HepG2 (cell line): ENCODE data around the gene RIOK2. TPM values are rescaled to one million over a fixed set of nuclear protein-coding genes. Genes with fewer than 3 reads are reported as not detected.

ENCODE experiments used
- ESRRA ChIP-seq: sonication (generic); formaldehyde crosslinking; IDR thresholded peaks from 2 replicates; pipeline ENCODE4 v1.5.1; 2020; ENCODE audit warnings: mild to moderate bottlenecking, low read depth, missing genetic modification reagents
- NFE2 ChIP-seq: sonication (generic); formaldehyde crosslinking; IDR thresholded peaks from 2 replicates; pipeline ENCODE4 v1.4.0; 2020; ENCODE audit warnings: missing genetic modification reagents
- polyA plus RNA-seq, 8 experiments: library from polyadenylated mRNA; depleted of rRNA in 3 of 8; stranded (reverse) in 7 of 8; unstranded in 1 of 8; fragments of >200 nt; fragmentation: Illumina TruSeq in 4 of 8; extraction: Trizol in 4 of 8; gene quantifications; 2 replicates each; pipeline versions ENCODE4 v1.2.1 to v1.2.3, GENCODE V29; 2011 to 2016; ENCODE audit warnings: low read depth in 4 of 8, missing spikeins in 1 of 8, mixed read lengths in 1 of 8; ENCODE audit not compliant: insufficient read depth in 1 of 8
- total RNA-seq, 5 experiments: library from RNA; depleted of rRNA; stranded (reverse); fragments of >200 nt; fragmentation: Illumina TruSeq; extraction: Trizol; gene quantifications; 2 replicates each; pipeline ENCODE4 v1.2.3, GENCODE V29; 2016; ENCODE audit warnings: low read depth in 1 of 5
- TF ChIP-seq, protein P1 (sequence below), 2 experiments: fragments of 450-650 bp in 1 of 2; sonication (generic) in 1 of 2; formaldehyde crosslinking in 1 of 2; IDR thresholded peaks; 2 replicates each; pipeline versions ENCODE4 v1.6.1 to v1.8.0; 2016 to 2022; ENCODE audit warnings: antibody characterized with exemption in 1 of 2, mild to moderate bottlenecking in 1 of 2, missing genetic modification reagents in 1 of 2
- TF ChIP-seq, protein P2 (sequence below): sonication (generic); formaldehyde crosslinking; IDR thresholded peaks from one replicate; pipeline ENCODE4 v1.5.1; 2020; ENCODE audit warnings: mild to moderate bottlenecking, missing genetic modification reagents; ENCODE audit errors: not compliant biosample characterization
- TF ChIP-seq, protein P3 (sequence below): sonication (generic); formaldehyde crosslinking; IDR thresholded peaks from 2 replicates; pipeline ENCODE4 v1.5.1; 2020; ENCODE audit warnings: mild to moderate bottlenecking, moderate library complexity, missing genetic modification reagents

Gene RIOK2
- total and polyA plus RNA-seq, 2 of the 13 experiments (the other 11 are each of a cell fraction or from before 2014, with no cell fraction given), result 8.1 to 46.6 TPM

DNA sequence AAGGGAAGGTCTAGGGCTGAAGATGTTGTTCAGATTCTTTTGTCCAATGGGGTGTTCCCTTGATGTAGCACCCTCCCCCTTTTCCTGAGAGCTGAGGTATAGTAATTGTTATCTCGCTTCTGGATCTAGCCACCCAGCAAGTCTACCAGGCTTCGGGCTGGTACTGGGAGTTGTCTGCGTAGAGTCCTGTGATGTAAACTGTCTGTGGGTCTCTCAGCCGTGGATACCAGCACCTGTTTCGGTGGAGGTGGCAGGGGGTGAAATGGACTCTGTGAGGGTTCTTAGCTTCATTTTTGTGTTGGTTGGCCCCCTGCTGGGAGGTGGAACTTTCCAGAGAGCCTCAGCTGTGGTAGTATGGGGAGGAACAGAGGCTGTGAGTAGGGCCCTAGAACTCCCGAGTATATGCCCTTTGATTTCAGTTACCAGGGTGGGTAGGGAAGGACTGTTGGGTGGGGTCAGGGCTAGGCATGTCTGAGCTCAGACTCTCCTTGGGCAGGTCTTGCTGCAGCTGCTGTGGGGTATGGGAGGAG is 25.2 kb upstream of the RIOK2 start (continued):
- TF ChIP-seq ESRRA (CRISPR knock-in tag) (no peak), NFE2 (CRISPR knock-in tag) (no peak)
- TF ChIP-seq, protein P1, sequence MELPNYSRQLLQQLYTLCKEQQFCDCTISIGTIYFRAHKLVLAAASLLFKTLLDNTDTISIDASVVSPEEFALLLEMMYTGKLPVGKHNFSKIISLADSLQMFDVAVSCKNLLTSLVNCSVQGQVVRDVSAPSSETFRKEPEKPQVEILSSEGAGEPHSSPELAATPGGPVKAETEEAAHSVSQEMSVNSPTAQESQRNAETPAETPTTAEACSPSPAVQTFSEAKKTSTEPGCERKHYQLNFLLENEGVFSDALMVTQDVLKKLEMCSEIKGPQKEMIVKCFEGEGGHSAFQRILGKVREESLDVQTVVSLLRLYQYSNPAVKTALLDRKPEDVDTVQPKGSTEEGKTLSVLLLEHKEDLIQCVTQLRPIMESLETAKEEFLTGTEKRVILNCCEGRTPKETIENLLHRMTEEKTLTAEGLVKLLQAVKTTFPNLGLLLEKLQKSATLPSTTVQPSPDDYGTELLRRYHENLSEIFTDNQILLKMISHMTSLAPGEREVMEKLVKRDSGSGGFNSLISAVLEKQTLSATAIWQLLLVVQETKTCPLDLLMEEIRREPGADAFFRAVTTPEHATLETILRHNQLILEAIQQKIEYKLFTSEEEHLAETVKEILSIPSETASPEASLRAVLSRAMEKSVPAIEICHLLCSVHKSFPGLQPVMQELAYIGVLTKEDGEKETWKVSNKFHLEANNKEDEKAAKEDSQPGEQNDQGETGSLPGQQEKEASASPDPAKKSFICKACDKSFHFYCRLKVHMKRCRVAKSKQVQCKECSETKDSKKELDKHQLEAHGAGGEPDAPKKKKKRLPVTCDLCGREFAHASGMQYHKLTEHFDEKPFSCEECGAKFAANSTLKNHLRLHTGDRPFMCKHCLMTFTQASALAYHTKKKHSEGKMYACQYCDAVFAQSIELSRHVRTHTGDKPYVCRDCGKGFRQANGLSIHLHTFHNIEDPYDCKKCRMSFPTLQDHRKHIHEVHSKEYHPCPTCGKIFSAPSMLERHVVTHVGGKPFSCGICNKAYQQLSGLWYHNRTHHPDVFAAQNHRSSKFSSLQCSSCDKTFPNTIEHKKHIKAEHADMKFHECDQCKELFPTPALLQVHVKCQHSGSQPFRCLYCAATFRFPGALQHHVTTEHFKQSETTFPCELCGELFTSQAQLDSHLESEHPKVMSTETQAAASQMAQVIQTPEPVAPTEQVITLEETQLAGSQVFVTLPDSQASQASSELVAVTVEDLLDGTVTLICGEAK (IDR thresholded peaks at IDR 0.05), result no peak
- TF ChIP-seq, protein P1 (CRISPR knock-in tag; IDR thresholded peaks at IDR 0.05), result no peak
- TF ChIP-seq, protein P2, sequence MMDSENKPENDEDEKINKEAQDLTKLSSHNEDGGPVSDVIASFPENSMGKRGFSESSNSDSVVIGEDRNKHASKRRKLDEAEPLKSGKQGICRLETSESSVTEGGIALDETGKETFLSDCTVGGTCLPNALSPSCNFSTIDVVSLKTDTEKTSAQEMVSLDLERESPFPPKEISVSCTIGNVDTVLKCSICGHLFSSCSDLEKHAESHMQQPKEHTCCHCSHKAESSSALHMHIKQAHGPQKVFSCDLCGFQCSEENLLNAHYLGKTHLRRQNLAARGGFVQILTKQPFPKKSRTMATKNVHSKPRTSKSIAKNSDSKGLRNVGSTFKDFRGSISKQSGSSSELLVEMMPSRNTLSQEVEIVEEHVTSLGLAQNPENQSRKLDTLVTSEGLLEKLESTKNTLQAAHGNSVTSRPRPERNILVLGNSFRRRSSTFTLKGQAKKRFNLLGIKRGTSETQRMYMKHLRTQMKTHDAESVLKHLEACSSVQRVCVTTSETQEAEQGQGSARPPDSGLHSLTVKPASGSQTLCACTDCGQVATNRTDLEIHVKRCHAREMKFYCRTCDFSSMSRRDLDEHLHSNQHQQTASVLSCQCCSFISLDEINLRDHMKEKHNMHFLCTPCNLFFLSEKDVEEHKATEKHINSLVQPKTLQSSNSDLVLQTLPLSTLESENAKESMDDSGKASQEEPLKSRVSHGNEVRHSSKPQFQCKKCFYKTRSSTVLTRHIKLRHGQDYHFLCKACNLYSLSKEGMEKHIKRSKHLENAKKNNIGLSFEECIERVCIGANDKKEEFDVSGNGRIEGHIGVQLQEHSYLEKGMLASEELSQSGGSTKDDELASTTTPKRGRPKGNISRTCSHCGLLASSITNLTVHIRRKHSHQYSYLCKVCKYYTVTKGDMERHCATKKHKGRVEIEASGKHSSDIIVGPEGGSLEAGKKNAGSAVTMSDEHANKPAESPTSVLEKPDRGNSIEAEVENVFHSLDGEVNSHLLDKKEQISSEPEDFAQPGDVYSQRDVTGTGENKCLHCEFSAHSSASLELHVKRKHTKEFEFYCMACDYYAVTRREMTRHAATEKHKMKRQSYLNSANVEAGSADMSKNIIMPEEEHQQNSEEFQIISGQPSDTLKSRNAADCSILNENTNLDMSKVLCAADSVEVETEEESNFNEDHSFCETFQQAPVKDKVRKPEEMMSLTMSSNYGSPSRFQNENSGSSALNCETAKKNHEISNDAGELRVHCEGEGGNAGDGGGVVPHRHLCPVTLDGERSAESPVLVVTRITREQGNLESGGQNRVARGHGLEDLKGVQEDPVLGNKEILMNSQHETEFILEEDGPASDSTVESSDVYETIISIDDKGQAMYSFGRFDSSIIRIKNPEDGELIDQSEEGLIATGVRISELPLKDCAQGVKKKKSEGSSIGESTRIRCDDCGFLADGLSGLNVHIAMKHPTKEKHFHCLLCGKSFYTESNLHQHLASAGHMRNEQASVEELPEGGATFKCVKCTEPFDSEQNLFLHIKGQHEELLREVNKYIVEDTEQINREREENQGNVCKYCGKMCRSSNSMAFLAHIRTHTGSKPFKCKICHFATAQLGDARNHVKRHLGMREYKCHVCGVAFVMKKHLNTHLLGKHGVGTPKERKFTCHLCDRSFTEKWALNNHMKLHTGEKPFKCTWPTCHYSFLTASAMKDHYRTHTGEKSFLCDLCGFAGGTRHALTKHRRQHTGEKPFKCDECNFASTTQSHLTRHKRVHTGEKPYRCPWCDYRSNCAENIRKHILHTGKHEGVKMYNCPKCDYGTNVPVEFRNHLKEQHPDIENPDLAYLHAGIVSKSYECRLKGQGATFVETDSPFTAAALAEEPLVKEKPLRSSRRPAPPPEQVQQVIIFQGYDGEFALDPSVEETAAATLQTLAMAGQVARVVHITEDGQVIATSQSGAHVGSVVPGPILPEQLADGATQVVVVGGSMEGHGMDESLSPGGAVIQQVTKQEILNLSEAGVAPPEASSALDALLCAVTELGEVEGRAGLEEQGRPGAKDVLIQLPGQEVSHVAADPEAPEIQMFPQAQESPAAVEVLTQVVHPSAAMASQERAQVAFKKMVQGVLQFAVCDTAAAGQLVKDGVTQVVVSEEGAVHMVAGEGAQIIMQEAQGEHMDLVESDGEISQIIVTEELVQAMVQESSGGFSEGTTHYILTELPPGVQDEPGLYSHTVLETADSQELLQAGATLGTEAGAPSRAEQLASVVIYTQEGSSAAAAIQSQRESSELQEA (CRISPR knock-in tag), result no peak
- TF ChIP-seq, protein P3, sequence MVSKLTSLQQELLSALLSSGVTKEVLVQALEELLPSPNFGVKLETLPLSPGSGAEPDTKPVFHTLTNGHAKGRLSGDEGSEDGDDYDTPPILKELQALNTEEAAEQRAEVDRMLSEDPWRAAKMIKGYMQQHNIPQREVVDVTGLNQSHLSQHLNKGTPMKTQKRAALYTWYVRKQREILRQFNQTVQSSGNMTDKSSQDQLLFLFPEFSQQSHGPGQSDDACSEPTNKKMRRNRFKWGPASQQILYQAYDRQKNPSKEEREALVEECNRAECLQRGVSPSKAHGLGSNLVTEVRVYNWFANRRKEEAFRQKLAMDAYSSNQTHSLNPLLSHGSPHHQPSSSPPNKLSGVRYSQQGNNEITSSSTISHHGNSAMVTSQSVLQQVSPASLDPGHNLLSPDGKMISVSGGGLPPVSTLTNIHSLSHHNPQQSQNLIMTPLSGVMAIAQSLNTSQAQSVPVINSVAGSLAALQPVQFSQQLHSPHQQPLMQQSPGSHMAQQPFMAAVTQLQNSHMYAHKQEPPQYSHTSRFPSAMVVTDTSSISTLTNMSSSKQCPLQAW, result no peak
